Measurements from ENCODE around the gene C2orf68.

DNA sequence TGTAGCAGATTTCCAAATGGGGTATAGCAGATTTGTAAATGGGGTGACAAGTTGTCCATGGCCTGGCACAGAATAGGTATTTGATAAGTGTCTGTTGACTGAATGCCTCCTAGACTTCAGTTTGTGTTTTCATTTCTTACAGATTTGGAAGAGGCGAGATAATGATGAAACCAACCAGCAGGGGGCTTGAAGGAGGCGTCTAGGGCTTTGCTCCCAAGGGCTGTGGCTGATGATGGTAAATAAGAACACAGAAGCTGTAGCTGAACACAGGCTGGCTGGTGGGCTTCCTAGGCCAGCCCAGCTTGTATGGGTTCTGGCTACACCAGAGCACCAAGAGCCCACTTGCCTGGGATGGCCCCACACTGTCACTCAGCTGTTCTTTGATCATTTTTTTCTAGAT lies 36.8 kb upstream of the C2orf68 start:
- TF ChIP-seq POLR2AphosphoS5 (IDR thresholded peaks at IDR 0.05; ENCODE audit: low read depth, low read length) (no peak), GABPA (IDR thresholded peaks at IDR 0.05; ENCODE audit: low read depth) (no peak)
